Upper lobe of right lung (tissue), 1 donor: ENCODE data around the gene CNTN4. TPM values are rescaled to one million over a fixed set of nuclear protein-coding genes. Genes with fewer than 3 reads are reported as not detected.
"Not testable (repeated sequence)": the region's sequence is repeated elsewhere in the genome, so short reads cannot be mapped to it uniquely, and the experiment has no call there.

ENCODE experiments used
- ATAC-seq: fragments of 200-7000 bp; cut with Tn5 transposase; one replicate; pipeline ENCODE4 v1.9.1; 2020; ENCODE audit warnings: mild to moderate bottlenecking, moderate library complexity
- DNase-seq: peaks from one replicate; pipeline ENCODE4 v3.0.0-alpha.2; 2020
- H3K27ac ChIP-seq: fragments of 200-600 bp; one replicate; pipeline ENCODE4 v1.8.0; 2022
- H3K27me3 ChIP-seq: fragments of 200-600 bp; one replicate; pipeline ENCODE4 v1.8.0; 2022; ENCODE audit warnings: mild to moderate bottlenecking
- H3K36me3 ChIP-seq: fragments of 200-600 bp; one replicate; pipeline ENCODE4 v1.8.0; 2022
- H3K4me1 ChIP-seq: fragments of 200-600 bp; one replicate; pipeline ENCODE4 v1.8.0; 2022
- H3K4me3 ChIP-seq: fragments of 200-600 bp; one replicate; pipeline ENCODE4 v1.8.0; 2022; ENCODE audit warnings: mild to moderate bottlenecking
- H3K9me3 ChIP-seq: fragments of 200-600 bp; one replicate; pipeline ENCODE4 v1.8.0; 2022
- CTCF ChIP-seq: fragments of 200-600 bp; IDR thresholded peaks from one replicate; pipeline ENCODE4 v1.8.0; 2022; ENCODE audit warnings: antibody characterized with exemption
- intact Hi-C: fragments of 100-400 bp; cut with DNase I; formaldehyde crosslinking; loops from one replicate; pipeline ENCODE4 v1.11.0; 2022
- total RNA-seq: library from RNA; stranded (reverse); fragmentation: NEBNext Ultra II Directional; extraction: Animal tissue kit (Norgen Biotek cat#: 25700); gene quantifications from one replicate; pipeline ENCODE4 v1.2.1, GENCODE V29; 2021
- donor health status: DM: no; HTN: yes; CAD: no; lungs with severe emphysema.

The CNTN4 gene
- total RNA-seq, 1 donor from 2014 or later, result 11.3 TPM

- no peaks in the 10 kb centered on the region for H3K9me3 ChIP-seq
- intact Hi-C loops, result no loop called here
- no peaks in the 10 kb centered on the region for H3K4me1 ChIP-seq
- H3K4me3 ChIP-seq, result no peak overlapping the region
- no peaks in the 10 kb centered on the region for H3K36me3 ChIP-seq
- ATAC-seq, result no peak
- H3K27me3 ChIP-seq, result no peaks in the 10 kb centered on the region
- no peak overlapping the region for H3K27ac ChIP-seq
- no peak for DNase-seq
- no peak for TF ChIP-seq CTCF
These were observed 712.1 kb downstream of the CNTN4 start for GRCh38 chr3:2810723-2811122.

- Histone ChIP-seq H3K4me3 (no peak overlapping the region), H3K9me3 (no peaks in the 10 kb centered on the region), H3K4me1 (no peaks in the 10 kb centered on the region), H3K27ac (no peak overlapping the region), H3K36me3 (no peaks in the 10 kb centered on the region), H3K27me3 (no peaks in the 10 kb centered on the region)
- ATAC-seq (no peak), DNase-seq (no peak)
- intact Hi-C loops, result no loop called here
- no peak for TF ChIP-seq CTCF
These were observed 720.9 kb downstream of the CNTN4 start for GRCh38 chr3:2819571-2819970.

DNA sequence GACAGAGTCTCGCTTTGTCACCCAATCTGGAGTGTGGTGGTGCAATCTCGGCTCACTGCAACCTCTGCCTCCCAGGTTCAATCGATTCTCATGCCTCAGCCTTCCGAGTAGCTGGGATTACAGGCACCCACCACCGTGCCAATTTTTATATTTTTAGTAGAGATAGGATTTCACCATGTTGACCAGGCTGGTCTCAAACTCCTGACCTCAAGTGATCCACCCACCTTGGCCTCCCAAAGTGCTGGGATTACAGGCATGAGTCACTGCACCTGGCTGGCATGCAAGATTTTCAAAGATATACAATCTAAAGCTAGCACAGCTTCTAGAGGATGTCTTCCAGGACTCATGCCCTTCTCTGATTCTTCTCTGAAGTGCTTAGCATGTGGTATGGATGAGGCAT lies 722.3 kb downstream of the CNTN4 start:
- ATAC-seq, H3K36me3 ChIP-seq, H3K27me3 ChIP-seq, DNase-seq, H3K9me3 ChIP-seq, H3K4me3 ChIP-seq, H3K4me1 ChIP-seq, intact Hi-C loops, H3K27ac ChIP-seq: not testable (repeated sequence)

DNA sequence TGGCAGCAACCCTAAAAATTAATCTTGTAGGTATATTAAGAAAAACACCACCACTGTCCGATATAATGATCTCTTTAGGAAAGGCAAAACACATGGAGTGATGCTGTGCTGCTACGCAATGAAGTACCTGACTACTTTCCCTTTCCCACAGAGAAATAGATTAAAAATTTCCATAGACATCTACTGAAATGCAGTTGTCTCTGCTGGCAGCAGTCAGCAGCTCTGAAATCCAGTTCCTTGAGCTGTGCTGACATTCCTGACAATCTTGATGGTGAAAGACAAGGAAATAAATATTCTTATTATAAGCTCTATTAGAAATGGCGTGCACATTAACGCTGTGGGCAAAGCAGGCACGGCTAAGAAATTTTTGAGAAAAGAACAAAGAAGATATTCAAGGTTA lies 723.9 kb downstream of the CNTN4 start:
- intact Hi-C loops, result no loop called here

DNA sequence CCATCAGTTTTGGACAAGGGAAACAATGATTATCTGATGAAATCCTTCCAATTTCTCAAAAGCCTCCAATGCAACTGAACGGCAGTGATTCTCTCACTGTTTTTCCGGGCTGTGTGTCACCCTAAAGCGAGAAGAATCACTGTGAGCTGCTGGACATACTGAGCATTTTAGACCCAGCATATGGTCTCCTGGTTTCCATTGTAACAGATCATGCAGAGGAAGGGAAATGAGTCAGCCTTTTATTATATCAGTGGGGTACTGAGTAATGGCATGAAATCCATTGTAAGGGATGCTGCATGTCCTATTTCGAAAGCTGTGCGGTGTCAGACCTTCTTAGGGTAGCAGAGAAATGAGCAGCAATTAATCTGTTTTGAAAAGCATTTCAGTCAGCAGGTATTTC lies 724.4 kb downstream of the CNTN4 start:
- Histone ChIP-seq H3K4me3 (no peak overlapping the region), H3K27me3 (no peaks in the 10 kb centered on the region), H3K27ac (no peak overlapping the region), H3K4me1 (no peaks in the 10 kb centered on the region), H3K36me3 (no peaks in the 10 kb centered on the region), H3K9me3 (no peaks in the 10 kb centered on the region)
- intact Hi-C loops, result no loop called here
- DNase-seq, result no peak
- TF ChIP-seq CTCF, result no peak
- no peak for ATAC-seq

More for the DNA sequence above, 723.9 kb downstream of the CNTN4 start:
- DNase-seq, result no peak
- Histone ChIP-seq H3K9me3 (no peaks in the 10 kb centered on the region), H3K4me3 (no peak overlapping the region), H3K27me3 (no peaks in the 10 kb centered on the region), H3K4me1 (no peaks in the 10 kb centered on the region), H3K36me3 (no peaks in the 10 kb centered on the region), H3K27ac (no peak overlapping the region)
- no peak for TF ChIP-seq CTCF
- no peak for ATAC-seq

DNA sequence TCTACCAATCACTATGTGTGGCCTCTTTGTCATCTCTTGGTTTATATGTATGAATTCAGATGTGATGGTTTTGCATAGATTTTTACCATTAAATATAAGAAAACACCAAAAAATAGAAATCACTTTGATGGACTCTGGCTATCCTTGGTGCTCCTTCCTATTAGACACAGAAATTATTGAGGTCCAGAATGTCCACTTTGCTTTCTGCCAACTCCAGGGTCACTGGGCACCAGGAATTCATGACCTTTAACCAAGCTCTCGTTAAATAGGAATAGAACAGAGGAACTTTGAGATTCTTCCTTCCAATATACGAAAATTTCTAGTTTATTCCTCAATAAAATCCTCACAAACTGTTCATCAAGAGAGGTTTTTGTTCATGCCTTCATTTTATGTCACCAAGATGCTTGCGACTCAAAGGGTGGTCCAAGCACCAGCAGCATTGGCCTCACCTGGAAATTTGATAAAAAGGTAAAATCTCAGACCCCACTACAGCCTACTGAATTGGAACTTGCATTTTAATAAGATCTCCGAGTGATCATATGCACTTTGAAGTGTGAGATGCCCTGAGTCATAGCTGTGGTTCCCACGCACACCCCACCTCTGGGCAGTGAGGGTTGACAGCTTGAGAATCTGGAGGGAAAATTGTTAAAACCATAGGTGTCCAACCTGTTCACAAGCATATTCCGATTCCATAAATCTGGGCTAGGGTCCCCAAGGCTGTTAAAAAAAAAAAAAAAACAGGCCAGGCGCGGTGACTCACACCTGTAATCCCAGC lies 725.0 kb downstream of the CNTN4 start:
- intact Hi-C loops, result no loop called here
- Histone ChIP-seq H3K4me1 (no peaks in the 10 kb centered on the region), H3K27ac (no peak overlapping the region), H3K9me3 (no peaks in the 10 kb centered on the region), H3K36me3 (no peaks in the 10 kb centered on the region), H3K27me3 (no peaks in the 10 kb centered on the region), H3K4me3 (no peak overlapping the region)
- ATAC-seq (no peak), DNase-seq (no peak)
- TF ChIP-seq CTCF, result no peak
